Activated CD8-positive, alpha-beta T cell treated with anti-CD3 and anti-CD28 coated beads for 36 hours (primary cell): ENCODE results near the gene BMERB1. TPM values are rescaled to one million over a fixed set of nuclear protein-coding genes. Genes with fewer than 3 reads are reported as not detected.

Experiments used
- ATAC-seq: fragments of 200-7000 bp; cut with Tn5 transposase; one replicate; pipeline ENCODE4 v1.10.0; 2021; ENCODE audit warnings: mild to moderate bottlenecking, moderate library complexity
- CTCF ChIA-PET: fragments of 350-600 bp; sonication (Branson Sonifier 250); formaldehyde crosslinking; loops from one replicate; lab custom pipeline; 2021; ENCODE audit warnings: antibody characterized with exemption; lab: Charles Lee
- POLR2A ChIA-PET: fragments of 350-600 bp; sonication (Branson Sonifier 250); formaldehyde crosslinking; loops from one replicate; lab custom pipeline; 2021; ENCODE audit warnings: antibody characterized with exemption; lab: Charles Lee
- DNase-seq: peaks from one replicate; pipeline ENCODE4 v3.0.0-alpha.2; 2020
- H3K27ac Mint-ChIP-seq: one replicate; pipeline ENCODE4 v1.8.0; 2021; ENCODE audit warnings: mild to moderate bottlenecking, mixed read lengths
- H3K27me3 Mint-ChIP-seq: one replicate; pipeline ENCODE4 v1.8.0; 2021; ENCODE audit warnings: mixed read lengths
- H3K36me3 Mint-ChIP-seq: one replicate; pipeline ENCODE4 v1.8.0; 2021; ENCODE audit warnings: low read depth, mixed read lengths
- H3K4me1 Mint-ChIP-seq: one replicate; pipeline ENCODE4 v1.8.0; 2021; ENCODE audit warnings: low read depth, mixed read lengths
- H3K4me3 Mint-ChIP-seq: one replicate; pipeline ENCODE4 v1.8.0; 2021; ENCODE audit warnings: mild to moderate bottlenecking, moderate library complexity, mixed read lengths
- H3K9me3 Mint-ChIP-seq: one replicate; pipeline ENCODE4 v1.8.0; 2021; ENCODE audit warnings: mixed read lengths
- CTCF ChIP-seq: fragments of 200-600 bp; IDR thresholded peaks from one replicate; pipeline ENCODE4 v1.8.0; 2022; ENCODE audit warnings: antibody characterized with exemption, mild to moderate bottlenecking
- intact Hi-C: fragments of 100-400 bp; cut with micrococcal nuclease; formaldehyde crosslinking; loops from one replicate; pipeline ENCODE4 v1.10.0; 2022
- total RNA-seq, 2 experiments: library from RNA; stranded (reverse); gene quantifications; one replicate each; pipeline ENCODE4 v1.2.3, GENCODE V29; 2021

BMERB1 gene
- total RNA-seq, 2 experiments from 2014 or later = 14.0 to 14.1 TPM

GRCh38 chr16:15519790-15520189, 85.4 kb downstream of the BMERB1 start:
- DNase-seq (no peak), ATAC-seq (no peak)
- no peak for TF ChIP-seq CTCF
- peaks cover 18% of the 10 kb centered on the region for H3K4me1 Mint-ChIP-seq
- no peaks in the 10 kb centered on the region for H3K27me3 Mint-ChIP-seq
- H3K9me3 Mint-ChIP-seq = no peaks in the 10 kb centered on the region
- ChIA-PET CTCF (no interaction called here), POLR2A (no interaction called here)
- H3K36me3 Mint-ChIP-seq = no peaks in the 10 kb centered on the region
- no peak overlapping the region for H3K4me3 Mint-ChIP-seq
- H3K27ac Mint-ChIP-seq = no peak overlapping the region
- intact Hi-C loops = no loop called here

- Mint-ChIP-seq H3K4me3 (no peak overlapping the region), H3K9me3 (no peaks in the 10 kb centered on the region), H3K36me3 (no peaks in the 10 kb centered on the region), H3K27ac (no peak overlapping the region), H3K27me3 (no peaks in the 10 kb centered on the region), H3K4me1 (peaks cover 18% of the 10 kb centered on the region)
- POLR2A ChIA-PET = no interaction called here
- intact Hi-C loops = no loop called here
- CTCF ChIA-PET = no interaction called here
- no peak for DNase-seq
- ATAC-seq = no peak
- TF ChIP-seq CTCF = no peak
Observed at GRCh38 chr16:15521390-15521757, 87.0 kb downstream of the BMERB1 start.

DNA sequence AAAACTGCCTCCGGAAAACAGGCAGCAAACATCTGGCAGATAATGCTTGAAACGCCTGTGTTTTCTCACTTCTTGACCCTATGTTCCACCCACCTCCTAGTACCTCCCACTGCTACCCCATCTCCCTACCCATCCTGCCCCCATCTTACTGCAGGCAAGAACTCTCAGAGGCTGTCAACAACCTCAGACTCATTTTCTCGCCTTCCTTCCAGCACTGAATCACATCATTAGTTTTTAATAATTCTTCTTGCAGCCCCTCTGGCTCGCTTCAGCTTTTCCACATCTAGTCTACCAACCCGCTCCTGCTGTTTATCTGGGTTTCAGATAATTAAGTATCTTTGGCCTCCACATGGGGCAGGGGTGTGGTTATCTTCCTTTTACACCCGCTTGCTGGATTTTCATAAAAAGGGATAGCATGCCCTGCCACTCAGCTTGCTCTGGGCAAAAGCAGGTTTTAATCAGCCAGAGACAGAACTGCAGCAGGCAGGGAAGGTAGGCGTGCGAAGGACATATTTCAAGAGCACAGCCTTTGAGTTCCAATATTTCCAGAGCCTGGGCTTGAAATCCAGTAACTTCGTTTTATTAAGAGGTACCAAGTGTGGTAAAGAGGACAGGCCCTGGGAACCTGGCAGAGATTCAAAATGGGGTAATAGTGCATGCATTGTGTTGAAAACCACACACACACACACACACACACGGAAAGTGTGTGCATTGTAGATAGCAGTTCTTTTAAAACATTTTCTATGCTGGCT, 87.5 kb downstream of the BMERB1 start:
- H3K27ac Mint-ChIP-seq = no peak overlapping the region
- CTCF ChIA-PET = no interaction called here
- no peak for TF ChIP-seq CTCF

GRCh38 chr16:15523092-15523541, 88.7 kb downstream of the BMERB1 start:
- Mint-ChIP-seq H3K4me1 (peaks cover 18% of the 10 kb centered on the region), H3K9me3 (no peaks in the 10 kb centered on the region), H3K36me3 (no peaks in the 10 kb centered on the region), H3K4me3 (no peak overlapping the region), H3K27me3 (no peaks in the 10 kb centered on the region), H3K27ac (no peak overlapping the region)
- DNase-seq (no peak), ATAC-seq (no peak)
- ChIA-PET CTCF (no interaction called here), POLR2A (interaction anchor here (0.6 kb wide), 1 partner anchor 25 kb away, joined by 3 read pairs; no protein-coding TSS in a partner anchor)
- no peak for TF ChIP-seq CTCF
- intact Hi-C loops = no loop called here

More for the DNA sequence above, 87.5 kb downstream of the BMERB1 start:
- Mint-ChIP-seq H3K27me3 (no peaks in the 10 kb centered on the region), H3K9me3 (no peaks in the 10 kb centered on the region), H3K4me1 (peaks cover 18% of the 10 kb centered on the region), H3K36me3 (no peaks in the 10 kb centered on the region), H3K4me3 (no peak overlapping the region)
- ATAC-seq (no peak), DNase-seq (no peak)
- intact Hi-C loops = no loop called here
- POLR2A ChIA-PET = no interaction called here

DNA sequence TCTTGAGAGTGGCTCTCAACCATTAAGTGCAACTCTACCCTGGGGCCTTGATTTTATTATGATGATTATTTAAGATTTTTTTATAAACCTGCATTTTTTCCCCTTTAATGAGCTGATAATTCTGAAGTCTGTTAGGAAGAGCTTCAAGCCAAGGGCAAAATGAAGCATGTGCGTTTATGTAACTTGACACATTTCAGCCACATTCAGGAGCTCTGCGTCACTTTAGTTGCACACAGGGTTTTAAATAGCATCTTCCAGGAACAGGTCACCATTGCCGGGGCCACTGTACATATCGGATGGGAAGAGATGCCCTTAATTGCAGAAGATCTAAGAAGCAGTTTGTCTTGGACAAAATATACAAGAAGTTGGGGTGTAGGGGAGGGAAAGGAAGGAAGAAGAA, 89.6 kb downstream of the BMERB1 start:
- CTCF ChIA-PET = interaction anchor here (0.6 kb wide), 1 partner anchor 489 kb away, joined by 3 read pairs; no protein-coding TSS in a partner anchor

More for the DNA sequence above, 89.6 kb downstream of the BMERB1 start:
- H3K4me1 Mint-ChIP-seq = peaks cover 18% of the 10 kb centered on the region
- intact Hi-C loops = no loop called here
- ATAC-seq = no peak
- no peak for TF ChIP-seq CTCF
- H3K4me3 Mint-ChIP-seq = no peak overlapping the region
- H3K36me3 Mint-ChIP-seq = no peaks in the 10 kb centered on the region
- POLR2A ChIA-PET = no interaction called here
- no peak for DNase-seq
- no peak overlapping the region for H3K27ac Mint-ChIP-seq
- H3K27me3 Mint-ChIP-seq = no peaks in the 10 kb centered on the region
- H3K9me3 Mint-ChIP-seq = no peaks in the 10 kb centered on the region
